A549 (cell line): ENCODE data around the gene CABP1. TPM values are rescaled to one million over a fixed set of nuclear protein-coding genes. Genes with fewer than 3 reads are reported as not detected.
A peak's percentile ranks its signal among the peaks of the same experiment; 100 is the strongest.

Experiments
- ATAC-seq, 2 experiments: fragments of 200-7000 bp in 1 of 2; fragments of >200 bp in 1 of 2; cut with Nextera tagmentation in 1 of 2; cut with Tn5 transposase in 1 of 2; 3 replicates each; pipeline versions ENCODE4 v1.8.0 to v1.9.1; 2018 to 2020; ENCODE audit warnings: mild to moderate bottlenecking in 1 of 2, moderate library complexity in 1 of 2
- CTCF ChIA-PET: fragments of 300-600 bp; sonication (Branson Sonifier 250); formaldehyde crosslinking; extraction: SDS; loops from one replicate; lab custom pipeline; 2021; ENCODE audit warnings: antibody characterized with exemption, inconsistent platforms; lab: Yijun Ruan, JAX
- POLR2A ChIA-PET: fragments of 350-600 bp; formaldehyde crosslinking; extraction: SDS; loops from one replicate; lab custom pipeline; 2021; ENCODE audit warnings: antibody characterized with exemption, inconsistent platforms; lab: Yijun Ruan, JAX
- DNase-seq, 2 experiments: peaks; one replicate each; pipeline versions ENCODE4 v3.0.0 to v3.0.0-alpha.2; 2011 to 2016; ENCODE audit warnings: low read depth in 1 of 2, low spot score in 1 of 2
- FAIRE-seq: peaks from 2 replicates; lab custom pipeline; 2011; peaks lifted over from hg19 to GRCh38; lab: Jason Lieb, UNC
- H3K27ac ChIP-seq, 2 experiments: fragments of >200 bp; sonication (Bioruptor Twin); formaldehyde crosslinking; 3 replicates each; pipeline ENCODE4 v1.5.1; 2016 to 2017
- H3K4me1 ChIP-seq: fragments of >200 bp; sonication (Bioruptor Twin); formaldehyde crosslinking; 3 replicates; pipeline ENCODE4 v1.6.1; 2016
- H3K4me2 ChIP-seq: fragments of >200 bp; sonication (Bioruptor Twin); formaldehyde crosslinking; 3 replicates; pipeline ENCODE4 v1.6.1; 2016
- H3K4me3 ChIP-seq: fragments of >200 bp; sonication (Bioruptor Twin); formaldehyde crosslinking; 3 replicates; pipeline ENCODE4 v1.5.1; 2016
- H3K9me3 ChIP-seq: fragments of >200 bp; sonication (Bioruptor Twin); formaldehyde crosslinking; 3 replicates; pipeline ENCODE4 v1.6.1; 2016
- ATOH8 ChIP-seq: fragments of 250-450 bp; sonication (Bioruptor Pico); IDR thresholded peaks from 2 replicates; pipeline ENCODE4 v1.5.0; 2020; ENCODE audit warnings: low read depth, mild to moderate bottlenecking, moderate library complexity
- BCL3 ChIP-seq: fragments of >200 bp; sonication (Bioruptor Twin); formaldehyde crosslinking; IDR thresholded peaks from 3 replicates; pipeline ENCODE4 v1.6.1; 2016
- CTCF ChIP-seq: fragments of >200 bp; sonication (Bioruptor Twin); formaldehyde crosslinking; IDR thresholded peaks from 3 replicates; pipeline ENCODE4 v1.5.1; 2016
- E2F6 ChIP-seq: IDR thresholded peaks from 2 replicates; pipeline ENCODE4 v1.6.1; 2012; ENCODE audit warnings: low read depth, borderline replicate concordance
- HOXA7 ChIP-seq: fragments of 250-450 bp; sonication (Bioruptor Pico); IDR thresholded peaks from 2 replicates; pipeline ENCODE4 v1.5.0; 2020; ENCODE audit warnings: mild to moderate bottlenecking, moderate library complexity
- JUN ChIP-seq, 2 experiments: fragments of >200 bp; sonication (Bioruptor Twin); formaldehyde crosslinking; IDR thresholded peaks; 2 replicates in 1 of 2; 3 replicates in 1 of 2; pipeline ENCODE4 v1.6.1; 2016 to 2017
- KDM5A ChIP-seq: fragments of 200-600 bp; sonication (generic); IDR thresholded peaks from 2 replicates; pipeline ENCODE4 v1.6.1; 2016; ENCODE audit warnings: antibody characterized with exemption, mild to moderate bottlenecking
- MAX ChIP-seq: IDR thresholded peaks from 2 replicates; pipeline ENCODE4 v1.6.1; 2012
- MYC ChIP-seq: IDR thresholded peaks from 2 replicates; pipeline ENCODE4 v1.6.1; 2012; ENCODE audit warnings: mild to moderate bottlenecking, inconsistent platforms, low read length, improper control_type of control experiment, borderline replicate concordance
- NPAS2 ChIP-seq: fragments of 250-450 bp; sonication (Bioruptor Pico); IDR thresholded peaks from 2 replicates; pipeline ENCODE4 v1.8.0; 2022; ENCODE audit warnings: mild to moderate bottlenecking, moderate library complexity, borderline replicate concordance
- NR3C1 ChIP-seq: fragments of >200 bp; sonication (Bioruptor Twin); formaldehyde crosslinking; IDR thresholded peaks from 3 replicates; pipeline ENCODE4 v1.6.1; 2017
- PBX3 ChIP-seq: IDR thresholded peaks from 2 replicates; pipeline ENCODE4 v1.6.1; 2012
- RAD21 ChIP-seq, 2 experiments: fragments of >200 bp in 1 of 2; sonication (Bioruptor Twin) in 1 of 2; formaldehyde crosslinking in 1 of 2; IDR thresholded peaks in 1 of 2; conservative IDR thresholded peaks in 1 of 2; 2 replicates in 1 of 2; 3 replicates in 1 of 2; pipeline ENCODE4 v1.6.1; 2012 to 2018; ENCODE audit warnings: inconsistent platforms in 1 of 2
- RARB ChIP-seq: fragments of 250-450 bp; sonication (Bioruptor Pico); IDR thresholded peaks from 2 replicates; pipeline ENCODE4 v1.8.0; 2021; ENCODE audit warnings: mild to moderate bottlenecking, moderate library complexity
- RCOR1 ChIP-seq: fragments of 150-350 bp; IDR thresholded peaks from 2 replicates; pipeline ENCODE4 v1.6.1; 2014; ENCODE audit warnings: antibody characterized with exemption, low read length, low read depth
- SMC3 ChIP-seq: fragments of >200 bp; sonication (Bioruptor Twin); formaldehyde crosslinking; IDR thresholded peaks from 3 replicates; pipeline ENCODE4 v1.6.1; 2018; ENCODE audit warnings: inconsistent platforms
- ZFP36 ChIP-seq: fragments of 450-650 bp; IDR thresholded peaks from 2 replicates; pipeline ENCODE4 v1.6.1; 2014; ENCODE audit warnings: borderline replicate concordance; ENCODE audit not compliant: partially characterized antibody
- ZNF302 ChIP-seq: fragments of 250-450 bp; sonication (Bioruptor Pico); IDR thresholded peaks from 2 replicates; pipeline ENCODE4 v1.9.0; 2021; ENCODE audit warnings: inconsistent platforms, mild to moderate bottlenecking, moderate library complexity
- ZSCAN20 ChIP-seq: fragments of 250-450 bp; sonication (Bioruptor Pico); IDR thresholded peaks from 2 replicates; pipeline ENCODE4 v1.8.0; 2022; ENCODE audit warnings: mild to moderate bottlenecking, moderate library complexity
- WGBS: methylation state at CpG from one replicate; pipeline ENCODE4 v1.1.6; 2017; ENCODE audit errors: missing lambda C conversion rate; 5-methylcytosine and 5-hydroxymethylcytosine counted together
- polyA minus RNA-seq: library from RNA; depleted of rRNA, polyadenylated mRNA; stranded (reverse); fragments of >200 nt; gene quantifications from 2 replicates; pipeline ENCODE4 v1.2.3, GENCODE V29; 2011; rRNA and poly(A)+ RNA removed
- polyA plus RNA-seq, 4 experiments: library from polyadenylated mRNA; depleted of rRNA in 3 of 4; stranded (reverse); fragments of >200 nt; fragmentation: RNase III in 1 of 4; extraction: RNeasy Plus Mini Kit Qiagen cat#74134 plus additional on column Dnase treatment in 1 of 4; gene quantifications; 2 replicates in 3 of 4; 3 replicates in 1 of 4; pipeline ENCODE4 v1.2.3, GENCODE V29; 2011 to 2017

CABP1 gene
- polyA plus RNA-seq (2011; rRNA removed) (0.17 and 0.22 TPM in 2 replicates), polyA plus RNA-seq (2017; fragmentation: RNase III; extraction: RNeasy Plus Mini Kit Qiagen cat#74134 plus additional on column Dnase treatment) (0.08 to 0.16 TPM (median 0.15 TPM) in 3 replicates), polyA minus RNA-seq (0.37 TPM in 1 of 2 replicates, not detected in the other)
- polyA plus RNA-seq (2012; cell fraction: cytosol; rRNA removed): 0.12 and 0.13 TPM in 2 replicates
- polyA plus RNA-seq (2012; cell fraction: nucleus; rRNA removed): 0.17 TPM in 2 replicates

- peak within 1 kb of the TSS; percentile 70 for H3K4me3 ChIP-seq
Measured at GRCh38 chr12:120639771-120640721, at the start of gene CABP1. CABP1 (plus strand) TSS chr12:120640626; CDS start chr12:120640686, 60 bp downstream.

GRCh38 chr12:120590741-120591407, 49.6 kb upstream of the CABP1 start:
- Histone ChIP-seq H3K9me3 (no peaks in the 10 kb centered on the region), H3K4me3 (no peak overlapping the region), H3K27ac (no peak overlapping the region), H3K4me1 (no peaks in the 10 kb centered on the region), H3K4me2 (no peak overlapping the region)
- WGBS: 71% methylated on average over 6 of the region's 6 CpGs
- POLR2A ChIA-PET: no interaction called here
- CTCF ChIA-PET: interaction anchor here (0.6 to 4.3 kb wide), 9 partner anchors 8 to 1091 kb away, joined by 3 to 25 read pairs (median 5); partner anchors contain the start of gene POP5
- DNase-seq: no peak
- FAIRE-seq: no peak
- no peak; a peak in 2 of 6 replicates for ATAC-seq
- TF ChIP-seq RCOR1 (no peak), JUN (IDR thresholded peaks at IDR 0.05) (no peak), ZFP36 (no peak), NR3C1 (no peak), KDM5A (no peak), ZNF302 (CRISPR knock-in tag) (no peak), ZSCAN20 (CRISPR knock-in tag) (no peak), RARB (no peak), PBX3 (no peak), NPAS2 (CRISPR knock-in tag) (no peak), HOXA7 (CRISPR knock-in tag) (no peak), BCL3 (no peak), ATOH8 (CRISPR knock-in tag) (no peak)

More at GRCh38 chr12:120639771-120640721, at the start of gene CABP1:
- TF ChIP-seq CTCF (peak; percentile 53), MAX (peak; percentile 55), BCL3 (no peak), RAD21 (conservative IDR thresholded peaks at IDR 0.05 in 1 of 2, IDR thresholded peaks at IDR 0.05 in 1 of 2) (peak in 1 of 2 experiments; percentile 35; a peak in 1 of 5 replicates), MYC (no peak), E2F6 (peak; percentile 39; the same call in 1 of the 2 replicates), SMC3 (peak; percentile 43; the same call in 2 of the 3 replicates)
- peaks cover 5% of the 10 kb centered on the region; the same call in 2 of the 3 replicates for H3K4me1 ChIP-seq
- H3K9me3 ChIP-seq: no peaks in the 10 kb centered on the region
- peak in 1 of 2 experiments; percentile 56 for DNase-seq
- H3K4me2 ChIP-seq: peak within 1 kb of the TSS; percentile 94
- FAIRE-seq: no peak
- peak; percentile 84 to 87 for ATAC-seq
- 24% methylated on average over 21 of the region's 56 CpGs for WGBS
- H3K27ac ChIP-seq: peak within 1 kb of the TSS in 1 of 2 experiments; percentile 72; a peak in 4 of 6 replicates
- ChIA-PET CTCF (interaction anchor here (0.8 to 2.2 kb wide), 10 partner anchors 9 to 332 kb away, joined by 3 to 8 read pairs (median 3); no protein-coding TSS in a partner anchor), POLR2A (no interaction called here)
